Neural progenitor cell (in vitro differentiated cells): ENCODE data around the gene SLC6A12. TPM values are rescaled to one million over a fixed set of nuclear protein-coding genes. Genes with fewer than 3 reads are reported as not detected.
"Not testable (repeated sequence)": the region's sequence is repeated elsewhere in the genome, so short reads cannot be mapped to it uniquely, and the experiment has no call there.

ENCODE experiments used
- DNase-seq: peaks from one replicate; pipeline ENCODE4 v3.0.0-alpha.2; 2016; ENCODE audit warnings: low spot score
- H2AFZ ChIP-seq: fragments of 200-600 bp; sonication (generic); replicated peaks from 2 replicates; pipeline ENCODE4 v1.6.1; 2016; ENCODE audit warnings: antibody characterized with exemption
- H3F3A ChIP-seq: fragments of 200-600 bp; sonication (generic); 2 replicates; pipeline ENCODE4 v1.6.1; 2016; ENCODE audit warnings: antibody characterized with exemption, low read depth
- H3K27ac ChIP-seq: fragments of 200-600 bp; sonication (generic); 2 replicates; pipeline ENCODE4 v1.5.1; 2016; ENCODE audit warnings: mild to moderate bottlenecking
- H3K27me3 ChIP-seq: fragments of 200-600 bp; sonication (generic); 2 replicates; pipeline ENCODE4 v1.6.1; 2016; ENCODE audit warnings: mild to moderate bottlenecking, moderate library complexity
- H3K36me3 ChIP-seq: fragments of 200-600 bp; sonication (generic); 2 replicates; pipeline ENCODE4 v1.5.1; 2016
- H3K4me1 ChIP-seq: fragments of 200-600 bp; sonication (generic); 2 replicates; pipeline ENCODE4 v1.6.1; 2016; ENCODE audit warnings: mixed run types
- H3K4me2 ChIP-seq: fragments of 200-600 bp; sonication (generic); 2 replicates; pipeline ENCODE4 v1.6.1; 2016
- H3K4me3 ChIP-seq: fragments of 200-600 bp; sonication (generic); 2 replicates; pipeline ENCODE4 v1.5.1; 2016
- H3K79me2 ChIP-seq: fragments of 200-600 bp; sonication (generic); 2 replicates; pipeline ENCODE4 v1.6.1; 2016; ENCODE audit warnings: low read depth
- H3K9ac ChIP-seq: fragments of 200-600 bp; sonication (generic); 2 replicates; pipeline ENCODE4 v1.6.1; 2016
- H3K9me3 ChIP-seq: fragments of 200-600 bp; sonication (generic); 2 replicates; pipeline ENCODE4 v1.5.1; 2016; ENCODE audit warnings: low read depth
- H4K20me1 ChIP-seq: fragments of 200-600 bp; sonication (generic); 2 replicates; pipeline ENCODE4 v1.6.1; 2016; ENCODE audit warnings: low read depth
- H3K27ac Mint-ChIP-seq: 3 replicates; pipeline ENCODE4 v1.8.0; 2021; ENCODE audit warnings: mixed read lengths
- H3K27me3 Mint-ChIP-seq: 2 replicates; pipeline ENCODE4 v1.8.0; 2022; ENCODE audit warnings: low read depth, mild to moderate bottlenecking, inconsistent platforms, moderate library complexity, mixed read lengths; ENCODE audit not compliant: insufficient read depth
- H3K36me3 Mint-ChIP-seq: 3 replicates; pipeline ENCODE4 v1.8.0; 2021; ENCODE audit warnings: mixed read lengths
- H3K4me1 Mint-ChIP-seq: 3 replicates; pipeline ENCODE4 v1.8.0; 2021; ENCODE audit warnings: mixed read lengths
- H3K4me3 Mint-ChIP-seq: 3 replicates; pipeline ENCODE4 v1.8.0; 2021; ENCODE audit warnings: mild to moderate bottlenecking, moderate library complexity, mixed read lengths
- H3K9me3 Mint-ChIP-seq: 3 replicates; pipeline ENCODE4 v1.8.0; 2020; ENCODE audit warnings: mixed read lengths
- CTCF ChIP-seq: fragments of 200-600 bp; sonication (generic); IDR thresholded peaks from 2 replicates; pipeline ENCODE4 v1.5.1; 2017; ENCODE audit warnings: antibody characterized with exemption, mild to moderate bottlenecking
- EZH2 ChIP-seq: fragments of 200-600 bp; sonication (generic); IDR thresholded peaks from 2 replicates; pipeline ENCODE4 v1.6.1; 2017; ENCODE audit warnings: antibody characterized with exemption, mild to moderate bottlenecking, moderate library complexity
- EZH2phosphoT487 ChIP-seq: fragments of 200-600 bp; sonication (generic); IDR thresholded peaks from 2 replicates; pipeline ENCODE4 v1.6.1; 2017; ENCODE audit warnings: antibody characterized with exemption
- total RNA-seq: library from RNA; depleted of rRNA; stranded (reverse); fragments of >200 nt; gene quantifications from 2 replicates; pipeline ENCODE4 v1.2.3, GENCODE V29; 2015; ENCODE audit warnings: low replicate concordance

Gene SLC6A12
- total RNA-seq, 1 donor from 2014 or later: not detected

DNA sequence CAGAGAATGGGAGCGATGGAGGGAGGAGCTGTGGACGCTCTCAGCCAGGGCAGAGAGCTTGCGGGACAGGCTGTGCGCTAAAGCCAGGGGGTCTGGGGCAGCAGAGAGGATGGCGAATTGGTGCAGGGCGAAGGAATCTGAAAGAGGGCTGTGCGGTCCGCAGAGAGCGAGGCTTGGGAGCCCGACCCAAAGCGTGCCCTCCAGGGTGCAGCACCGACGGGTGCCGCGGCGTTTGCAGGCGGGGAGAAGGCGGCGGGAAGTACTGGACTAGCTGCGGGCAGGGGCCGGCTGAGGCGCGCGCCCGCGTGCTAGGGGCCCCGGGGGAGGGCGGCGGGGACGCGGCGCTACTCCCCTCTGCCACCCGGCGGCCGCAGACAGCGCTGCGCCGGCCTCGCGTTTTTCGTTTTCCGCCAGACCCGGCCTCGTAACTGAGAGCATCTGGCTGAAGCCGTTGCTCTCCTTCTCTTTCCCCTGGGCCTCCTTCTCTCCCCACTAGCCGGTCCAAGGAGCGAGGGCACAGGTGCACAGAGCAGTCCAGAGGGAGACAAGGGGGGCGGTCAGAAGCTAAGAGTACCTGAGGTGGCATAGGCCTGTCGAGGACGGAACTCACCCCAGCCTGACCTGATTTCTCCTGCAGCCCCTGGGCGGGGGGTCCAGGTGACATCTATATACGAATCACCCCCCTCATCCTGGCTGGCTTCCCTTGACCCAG is 24.9 kb downstream of the SLC6A12 start:
- H3K9ac ChIP-seq: no peak overlapping the region
- no peaks in the 10 kb centered on the region for H3F3A ChIP-seq
- H3K79me2 ChIP-seq: no peaks in the 10 kb centered on the region
- peaks cover 19% of the 10 kb centered on the region for H3K27me3 Mint-ChIP-seq
- H3K9me3 Mint-ChIP-seq: no peaks in the 10 kb centered on the region
- H3K36me3 ChIP-seq: no peaks in the 10 kb centered on the region
- peak overlapping the region; percentile 87 for H3K4me3 Mint-ChIP-seq
- TF ChIP-seq CTCF (peak; percentile 77), EZH2 (peak; percentile 63), EZH2phosphoT487 (no peak)
- peaks cover 53% of the 10 kb centered on the region for H3K27me3 ChIP-seq
- no peaks in the 10 kb centered on the region for H3K9me3 ChIP-seq
- peak overlapping the region; percentile 66 for H3K27ac Mint-ChIP-seq
- H3K36me3 Mint-ChIP-seq: no peaks in the 10 kb centered on the region
- H4K20me1 ChIP-seq: no peaks in the 10 kb centered on the region
- H3K4me2 ChIP-seq: peak overlapping the region; percentile 88
- peaks cover 9% of the 10 kb centered on the region for H3K4me1 Mint-ChIP-seq
- DNase-seq: peak; percentile 91
- H2AFZ ChIP-seq: peak overlapping the region; percentile 98
- H3K4me1 ChIP-seq: no peaks in the 10 kb centered on the region
- peak overlapping the region; percentile 56 for H3K4me3 ChIP-seq
- H3K27ac ChIP-seq: no peak overlapping the region

DNA sequence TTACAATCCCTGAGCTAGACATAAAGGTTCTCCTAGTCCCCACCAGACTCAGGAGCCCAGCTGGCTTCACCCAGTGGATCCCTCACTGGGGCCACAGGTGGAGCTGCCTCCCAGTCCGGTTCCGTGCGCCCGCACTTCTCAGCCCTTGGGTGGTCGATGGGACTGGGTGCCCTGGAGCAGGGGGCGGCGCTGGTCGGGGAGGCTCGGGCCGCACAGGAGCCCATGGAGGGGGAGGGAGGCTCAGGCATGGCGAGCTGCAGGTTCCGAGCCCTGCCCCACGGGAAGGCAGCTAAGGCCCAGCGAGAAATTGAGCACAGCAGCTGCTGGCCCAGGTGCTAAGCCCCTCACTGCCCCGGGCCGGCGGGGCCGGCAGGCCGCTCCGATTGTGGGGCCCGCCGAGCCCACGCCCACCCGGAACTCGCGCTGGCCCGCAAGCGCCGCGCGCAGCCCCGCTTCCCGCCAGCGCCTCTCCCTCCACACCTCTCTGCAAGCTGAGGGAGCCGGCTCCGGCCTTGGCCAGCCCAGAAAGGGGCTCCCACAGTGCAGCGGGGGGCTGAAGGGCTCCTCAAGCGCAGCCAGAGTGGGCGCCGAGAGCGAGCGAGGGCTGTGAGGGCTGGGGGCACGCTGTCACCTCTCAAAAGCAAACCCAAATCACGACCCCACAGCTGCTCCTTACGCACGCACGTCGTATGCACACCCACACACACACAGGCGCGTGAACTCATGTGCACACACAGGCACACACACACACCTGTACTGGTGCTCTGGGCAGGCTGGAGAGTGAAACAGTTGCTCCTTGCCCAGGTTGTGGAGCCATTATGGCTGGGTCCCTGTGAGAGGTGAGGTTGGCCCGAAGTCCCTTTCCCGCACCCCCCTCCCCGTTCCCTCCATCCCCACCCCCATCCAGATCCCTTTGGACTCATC is 25.7 kb downstream of the SLC6A12 start:
- peak; percentile 47 for TF ChIP-seq EZH2phosphoT487
- not testable (repeated sequence) for H3K9ac ChIP-seq, H3K79me2 ChIP-seq, H4K20me1 ChIP-seq, H3K36me3 ChIP-seq, H3K4me1 ChIP-seq, H3K27ac ChIP-seq, H3K9me3 Mint-ChIP-seq, H3K36me3 Mint-ChIP-seq, H3K9me3 ChIP-seq, H3K4me1 Mint-ChIP-seq, DNase-seq, H3F3A ChIP-seq
- Histone ChIP-seq H3K4me3 (peak overlapping the region; percentile 56), H3K4me2 (peak overlapping the region; percentile 88), H2AFZ (peak overlapping the region; percentile 98), H3K27me3 (peaks cover 48% of the 10 kb centered on the region)
- Mint-ChIP-seq H3K27ac (peak overlapping the region; percentile 66), H3K4me3 (peak overlapping the region; percentile 87), H3K27me3 (peaks cover 19% of the 10 kb centered on the region)

- Mint-ChIP-seq H3K4me1 (peaks cover 4% of the 10 kb centered on the region), H3K27me3 (peaks cover 19% of the 10 kb centered on the region), H3K27ac (no peak overlapping the region), H3K9me3 (no peaks in the 10 kb centered on the region), H3K4me3 (peak overlapping the region; percentile 57), H3K36me3 (no peaks in the 10 kb centered on the region)
- H3K79me2 ChIP-seq: no peaks in the 10 kb centered on the region
- H3K27ac ChIP-seq: no peak overlapping the region
- no peak overlapping the region for H3K9ac ChIP-seq
- no peaks in the 10 kb centered on the region for H3F3A ChIP-seq
- H3K9me3 ChIP-seq: no peaks in the 10 kb centered on the region
- DNase-seq: no peak
- no peak overlapping the region for H2AFZ ChIP-seq
- peaks cover 38% of the 10 kb centered on the region for H3K27me3 ChIP-seq
- H3K4me1 ChIP-seq: no peaks in the 10 kb centered on the region
- TF ChIP-seq EZH2: no peak
- no peaks in the 10 kb centered on the region for H4K20me1 ChIP-seq
- H3K4me3 ChIP-seq: no peak overlapping the region
- H3K36me3 ChIP-seq: no peaks in the 10 kb centered on the region
- no peak overlapping the region for H3K4me2 ChIP-seq
Measured at GRCh38 chr12:186006-186625, 27.8 kb downstream of the SLC6A12 start.

DNA sequence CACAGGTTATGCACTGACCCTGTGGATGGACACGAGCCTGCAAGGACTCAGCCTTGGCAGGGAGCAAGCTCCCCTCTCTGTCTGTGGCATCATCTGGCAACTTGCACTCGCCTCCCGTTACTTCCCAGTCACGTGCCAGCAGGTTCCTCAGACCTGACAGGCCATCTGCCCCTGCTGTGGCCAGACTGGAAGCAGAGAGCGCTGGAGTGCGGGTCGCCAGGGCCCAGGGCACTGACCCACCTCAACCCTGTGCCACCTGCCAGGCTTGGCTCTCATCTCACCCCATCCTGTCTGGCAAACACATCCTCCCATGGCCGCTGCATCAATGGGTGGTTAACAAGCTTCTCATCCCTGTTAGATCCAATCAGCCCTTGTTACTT is 28.4 kb downstream of the SLC6A12 start:
- Histone ChIP-seq H3K4me2 (no peak overlapping the region), H3K36me3 (no peaks in the 10 kb centered on the region), H2AFZ (no peak overlapping the region), H3K4me1 (no peaks in the 10 kb centered on the region), H3K27ac (no peak overlapping the region), H3K4me3 (no peak overlapping the region), H3K79me2 (no peaks in the 10 kb centered on the region), H3K27me3 (peaks cover 37% of the 10 kb centered on the region), H4K20me1 (no peaks in the 10 kb centered on the region), H3F3A (no peaks in the 10 kb centered on the region), H3K9me3 (no peaks in the 10 kb centered on the region), H3K9ac (no peak overlapping the region)
- Mint-ChIP-seq H3K36me3 (no peaks in the 10 kb centered on the region), H3K27me3 (peaks cover 16% of the 10 kb centered on the region), H3K9me3 (no peaks in the 10 kb centered on the region), H3K4me1 (peaks cover 4% of the 10 kb centered on the region), H3K27ac (no peak overlapping the region), H3K4me3 (peak overlapping the region; percentile 57)
- DNase-seq: no peak
- TF ChIP-seq CTCF: no peak
